MM.1S (cell line): ENCODE measurements around the gene TBC1D8.

Source experiments
- DNase-seq: peaks from one replicate; pipeline ENCODE4 v3.0.0-alpha.2; 2015
- H2AFZ ChIP-seq: fragments of 300-600 bp; sonication (generic); 2 replicates; pipeline ENCODE4 v1.6.0; 2016; ENCODE audit warnings: antibody characterized with exemption, low read length
- H3F3A ChIP-seq: fragments of 300-600 bp; sonication (generic); 2 replicates; pipeline ENCODE4 v1.6.1; 2016; ENCODE audit warnings: mild to moderate bottlenecking, antibody characterized with exemption, low read length, moderate library complexity, mixed read lengths; ENCODE audit not compliant: insufficient read depth
- H3K27ac ChIP-seq: fragments of 300-600 bp; sonication (generic); 2 replicates; pipeline ENCODE4 v1.5.1; 2016; ENCODE audit warnings: mild to moderate bottlenecking, low read length
- H3K27me3 ChIP-seq: fragments of 300-600 bp; sonication (generic); replicated peaks from 2 replicates; pipeline ENCODE4 v1.6.0; 2016; ENCODE audit warnings: low read length; ENCODE audit not compliant: insufficient read depth
- H3K36me3 ChIP-seq: fragments of 300-600 bp; sonication (generic); replicated peaks from 2 replicates; pipeline ENCODE4 v1.6.1; 2016; ENCODE audit warnings: mild to moderate bottlenecking, low read length, mixed read lengths; ENCODE audit not compliant: insufficient read depth
- H3K4me1 ChIP-seq: fragments of 300-600 bp; sonication (generic); 2 replicates; pipeline ENCODE4 v1.6.1; 2016; ENCODE audit warnings: low read length, mixed read lengths
- H3K4me2 ChIP-seq: fragments of 300-600 bp; sonication (generic); 2 replicates; pipeline ENCODE4 v1.6.0; 2016; ENCODE audit warnings: low read depth, low read length
- H3K4me3 ChIP-seq: fragments of 300-600 bp; sonication (generic); 2 replicates; pipeline ENCODE4 v1.5.1; 2016; ENCODE audit warnings: low read length, mixed read lengths
- H3K79me2 ChIP-seq: fragments of 300-600 bp; sonication (generic); 2 replicates; pipeline ENCODE4 v1.6.1; 2016; ENCODE audit warnings: mixed run types, low read length, mixed read lengths
- H3K9ac ChIP-seq: fragments of 300-600 bp; sonication (generic); 2 replicates; pipeline ENCODE4 v1.6.1; 2016; ENCODE audit warnings: low read length, mixed read lengths
- H3K9me2 ChIP-seq: fragments of 300-600 bp; sonication (generic); replicated peaks from 2 replicates; pipeline ENCODE4 v1.6.1; 2016; ENCODE audit warnings: mild to moderate bottlenecking, low read length, mixed read lengths; ENCODE audit not compliant: insufficient read depth
- H3K9me3 ChIP-seq: fragments of 300-600 bp; sonication (generic); replicated peaks from 2 replicates; pipeline ENCODE4 v1.6.1; 2016; ENCODE audit warnings: mild to moderate bottlenecking, low read length, mixed read lengths; ENCODE audit not compliant: insufficient read depth
- H4K20me1 ChIP-seq: fragments of 300-600 bp; sonication (generic); 2 replicates; pipeline ENCODE4 v1.6.1; 2016; ENCODE audit warnings: mild to moderate bottlenecking, low read length, moderate library complexity, mixed read lengths; ENCODE audit not compliant: insufficient read depth
- EZH2 ChIP-seq: fragments of 300-600 bp; sonication (generic); optimal IDR thresholded peaks from 2 replicates; pipeline ENCODE3; 2017; ENCODE audit warnings: low read depth, mild to moderate bottlenecking, antibody characterized with exemption, low read length, mixed read lengths
- EZH2phosphoT487 ChIP-seq: fragments of 300-600 bp; sonication (generic); IDR thresholded peaks from 2 replicates; pipeline ENCODE4 v1.6.1; 2018; ENCODE audit warnings: antibody characterized with exemption, low read length
- TF ChIP-seq, protein P1 (sequence below): fragments of 300-600 bp; sonication (generic); IDR thresholded peaks from 2 replicates; pipeline ENCODE4 v1.5.1; 2016; ENCODE audit warnings: antibody characterized with exemption, low read length, mixed read lengths

Gene TBC1D8

DNA sequence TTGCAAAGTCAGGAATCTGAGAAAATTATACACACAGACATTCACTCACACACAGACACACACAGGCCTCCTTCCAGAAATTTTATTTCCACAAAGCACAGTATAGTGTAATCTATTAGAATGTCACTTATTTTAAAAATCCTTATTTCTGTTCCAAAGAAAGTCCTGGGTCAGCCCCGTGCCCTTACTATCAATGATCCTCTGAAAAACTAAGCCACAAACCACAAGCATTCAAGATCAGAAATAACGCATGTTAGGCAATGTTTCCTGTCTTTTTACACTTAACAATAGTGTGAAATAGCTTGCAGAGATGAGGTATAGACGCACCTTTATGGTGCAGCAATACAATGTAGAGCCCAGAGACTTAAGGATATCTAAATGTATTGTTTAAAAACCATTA is 25.8 kb downstream of the TBC1D8 start:
- Histone ChIP-seq H2AFZ (no peak overlapping the region), H4K20me1 (no peaks in the 10 kb centered on the region), H3K36me3 (no peaks in the 10 kb centered on the region), H3K4me1 (no peaks in the 10 kb centered on the region), H3K9me3 (no peaks in the 10 kb centered on the region), H3K4me2 (no peak overlapping the region), H3K4me3 (no peak overlapping the region), H3K27me3 (no peaks in the 10 kb centered on the region), H3K27ac (no peak overlapping the region), H3K9ac (no peak overlapping the region), H3K9me2 (no peaks in the 10 kb centered on the region), H3F3A (no peaks in the 10 kb centered on the region), H3K79me2 (no peaks in the 10 kb centered on the region)
- no peak for DNase-seq
- TF ChIP-seq EZH2 = no peak
- TF ChIP-seq EZH2phosphoT487 = no peak
- TF ChIP-seq, protein P1, sequence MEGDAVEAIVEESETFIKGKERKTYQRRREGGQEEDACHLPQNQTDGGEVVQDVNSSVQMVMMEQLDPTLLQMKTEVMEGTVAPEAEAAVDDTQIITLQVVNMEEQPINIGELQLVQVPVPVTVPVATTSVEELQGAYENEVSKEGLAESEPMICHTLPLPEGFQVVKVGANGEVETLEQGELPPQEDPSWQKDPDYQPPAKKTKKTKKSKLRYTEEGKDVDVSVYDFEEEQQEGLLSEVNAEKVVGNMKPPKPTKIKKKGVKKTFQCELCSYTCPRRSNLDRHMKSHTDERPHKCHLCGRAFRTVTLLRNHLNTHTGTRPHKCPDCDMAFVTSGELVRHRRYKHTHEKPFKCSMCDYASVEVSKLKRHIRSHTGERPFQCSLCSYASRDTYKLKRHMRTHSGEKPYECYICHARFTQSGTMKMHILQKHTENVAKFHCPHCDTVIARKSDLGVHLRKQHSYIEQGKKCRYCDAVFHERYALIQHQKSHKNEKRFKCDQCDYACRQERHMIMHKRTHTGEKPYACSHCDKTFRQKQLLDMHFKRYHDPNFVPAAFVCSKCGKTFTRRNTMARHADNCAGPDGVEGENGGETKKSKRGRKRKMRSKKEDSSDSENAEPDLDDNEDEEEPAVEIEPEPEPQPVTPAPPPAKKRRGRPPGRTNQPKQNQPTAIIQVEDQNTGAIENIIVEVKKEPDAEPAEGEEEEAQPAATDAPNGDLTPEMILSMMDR = no peak

DNA sequence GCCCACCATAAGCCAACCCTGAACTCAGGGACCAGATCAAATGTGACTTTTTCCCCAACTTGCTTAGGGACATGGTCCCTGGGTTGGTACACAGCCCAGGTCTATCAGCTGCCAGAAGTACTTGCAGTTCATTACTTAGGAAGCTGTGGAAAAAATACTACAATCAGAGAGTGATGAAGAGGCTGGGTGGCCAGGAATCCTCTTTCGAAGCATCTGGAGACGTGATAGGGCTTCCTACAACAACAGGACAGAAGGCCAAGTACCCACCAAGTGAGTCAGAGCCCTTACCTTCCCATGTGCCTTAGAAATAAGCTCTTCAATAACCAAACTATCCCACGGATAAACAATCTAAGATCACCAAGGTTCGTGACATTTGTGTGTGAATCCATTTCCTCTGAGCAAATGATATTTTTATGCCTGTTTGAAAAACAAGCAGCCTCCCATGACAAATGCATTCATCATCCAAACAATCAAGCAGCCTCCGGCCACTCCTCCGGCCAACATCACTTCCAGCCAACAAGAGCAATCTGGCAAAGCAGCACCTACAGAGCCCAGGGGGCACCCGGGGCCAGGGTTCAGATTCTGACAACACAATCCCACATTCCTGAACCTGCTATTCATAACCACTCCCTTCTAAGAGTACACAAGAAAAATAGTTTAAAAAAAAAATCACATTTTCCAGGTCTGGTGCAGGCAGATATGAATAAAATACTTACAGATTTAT is 26.4 kb downstream of the TBC1D8 start:
- Histone ChIP-seq H2AFZ (no peak overlapping the region), H3K27me3 (no peaks in the 10 kb centered on the region), H3K27ac (no peak overlapping the region), H3K4me1 (no peaks in the 10 kb centered on the region), H3K36me3 (no peaks in the 10 kb centered on the region), H4K20me1 (no peaks in the 10 kb centered on the region), H3K9me3 (no peaks in the 10 kb centered on the region), H3K79me2 (no peaks in the 10 kb centered on the region), H3F3A (no peaks in the 10 kb centered on the region), H3K9ac (no peak overlapping the region), H3K4me2 (no peak overlapping the region), H3K4me3 (no peak overlapping the region), H3K9me2 (no peaks in the 10 kb centered on the region)
- TF ChIP-seq, protein P1 = no peak
- no peak for DNase-seq

DNA sequence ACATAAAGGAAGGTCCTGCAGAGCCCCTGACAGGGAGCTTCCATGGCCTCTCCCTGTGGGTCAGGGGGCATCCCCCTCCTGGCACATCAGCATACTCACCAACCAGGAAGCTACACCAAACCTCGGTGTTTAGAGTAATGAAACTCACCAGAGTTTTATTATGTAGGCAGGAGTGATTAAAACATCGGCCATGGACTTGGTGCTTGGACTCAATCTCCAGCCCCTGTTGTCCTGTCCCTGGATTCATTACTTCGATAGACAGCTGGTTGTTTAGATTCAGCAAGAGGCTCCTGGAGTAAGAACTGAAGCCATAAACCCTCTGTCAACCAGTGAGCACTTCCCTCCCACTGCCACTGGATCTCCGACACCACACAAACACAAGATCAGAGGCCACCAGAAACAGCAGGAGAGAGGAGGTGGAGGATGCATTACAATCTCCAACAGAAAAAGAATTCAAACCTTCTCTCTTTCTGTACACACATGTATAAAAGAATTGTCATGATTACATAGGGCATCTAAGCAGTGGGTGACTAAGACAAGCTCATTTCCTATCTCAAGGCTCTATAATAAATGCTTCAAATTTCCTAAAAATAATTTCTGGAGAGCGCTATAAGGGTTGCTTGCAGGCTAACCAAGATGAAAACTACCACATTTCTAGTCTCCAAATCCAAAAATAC is 27.2 kb downstream of the TBC1D8 start:
- no peaks in the 10 kb centered on the region for H3K9me2 ChIP-seq
- H3K27ac ChIP-seq = no peak overlapping the region
- no peak for DNase-seq
- TF ChIP-seq EZH2phosphoT487 (no peak), EZH2 (no peak)
- TF ChIP-seq, protein P1 = no peak
- no peaks in the 10 kb centered on the region for H3K4me1 ChIP-seq
- no peak overlapping the region for H3K4me3 ChIP-seq
- no peaks in the 10 kb centered on the region for H3K27me3 ChIP-seq
- H4K20me1 ChIP-seq = no peaks in the 10 kb centered on the region
- H3K9me3 ChIP-seq = no peaks in the 10 kb centered on the region
- no peak overlapping the region for H3K9ac ChIP-seq
- H3F3A ChIP-seq = no peaks in the 10 kb centered on the region
- no peak overlapping the region for H2AFZ ChIP-seq
- no peak overlapping the region for H3K4me2 ChIP-seq
- H3K36me3 ChIP-seq = no peaks in the 10 kb centered on the region
- no peaks in the 10 kb centered on the region for H3K79me2 ChIP-seq
